Lower leg skin (tissue), 3 donors: ENCODE measurements around the gene LYST.

Source experiments
- CTCF ChIP-seq, 3 donors: fragments of 450-650 bp; IDR thresholded peaks; one replicate each; pipeline ENCODE4 v1.5.1; 2016; ENCODE audit warnings: antibody characterized with exemption in 3 of 3, mild to moderate bottlenecking in 3 of 3, moderate library complexity in 2 of 3
- POLR2A ChIP-seq, 2 donors: fragments of 450-650 bp; IDR thresholded peaks; one replicate each; pipeline ENCODE4 v1.6.1; 2016 to 2017; ENCODE audit warnings: antibody characterized with exemption in 2 of 2, mild to moderate bottlenecking in 1 of 2, moderate library complexity in 1 of 2

- TF ChIP-seq CTCF (IDR thresholded peaks at IDR 0.05) (no peak), POLR2A (IDR thresholded peaks at IDR 0.05) (no peak)
These were observed 21.9 kb downstream of the LYST start for GRCh38 chr1:235844776-235845175.
